ENCODE data around the gene BNIP5.

BNIP5 gene

DNA sequence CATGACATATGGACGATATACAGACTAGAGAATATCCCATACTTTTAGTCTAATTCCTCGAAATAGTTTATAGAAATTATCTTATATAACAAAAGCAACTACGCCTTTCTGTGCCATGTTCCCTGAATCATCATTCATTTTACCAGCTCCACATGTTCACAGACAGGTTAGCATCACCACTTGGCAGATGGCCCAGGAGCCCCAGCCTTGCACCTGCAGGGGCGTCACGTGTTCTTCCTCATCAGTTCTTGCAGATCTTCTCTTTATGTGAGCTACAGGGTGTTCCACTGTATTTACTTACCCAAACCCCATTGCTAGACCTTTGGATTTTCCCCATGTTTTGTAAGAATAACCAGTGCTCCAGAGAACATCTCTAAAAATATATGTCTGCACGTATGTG lies 12.6 kb upstream of the BNIP5 start:
- no peak for ATAC-seq
- no peak for TF ChIP-seq BACH2 (CRISPR knock-in tag; IDR thresholded peaks at IDR 0.05; ENCODE audit: borderline replicate concordance)
- TF ChIP-seq TOX (CRISPR knock-in tag; IDR thresholded peaks at IDR 0.05; ENCODE audit: borderline replicate concordance) = no peak
- no peak for TF ChIP-seq ZC3H10 (CRISPR knock-in tag; IDR thresholded peaks at IDR 0.05)

DNA sequence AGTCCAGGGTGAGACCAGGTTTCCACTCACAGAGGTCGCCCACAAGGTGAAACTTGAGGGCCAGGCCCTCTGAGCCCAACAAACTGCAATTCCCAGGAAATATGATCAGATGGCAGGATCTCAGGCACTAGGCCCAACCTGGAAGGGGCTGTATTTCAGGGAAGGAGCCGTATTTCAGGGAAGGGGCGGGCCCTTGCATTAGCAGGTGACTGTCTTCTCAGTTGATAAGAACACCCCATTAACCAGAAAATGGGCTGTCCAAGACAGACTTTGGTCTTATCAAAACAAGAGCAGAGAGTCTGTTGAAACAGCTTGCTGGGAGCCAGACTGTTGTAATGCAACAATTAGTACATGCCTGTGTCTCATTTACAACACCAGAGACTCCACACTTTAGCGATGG lies 10.9 kb upstream of the BNIP5 start:
- TF ChIP-seq TOX (CRISPR knock-in tag; IDR thresholded peaks at IDR 0.05; ENCODE audit: borderline replicate concordance) (no peak), ARNTL (CRISPR knock-in tag; IDR thresholded peaks at IDR 0.05; ENCODE audit: borderline replicate concordance, low read depth) (no peak), ISL1 (CRISPR knock-in tag; IDR thresholded peaks at IDR 0.05) (no peak), OSR1 (CRISPR knock-in tag; IDR thresholded peaks at IDR 0.05) (no peak), ZC3H10 (CRISPR knock-in tag; IDR thresholded peaks at IDR 0.05) (no peak), RARB (CRISPR knock-in tag; IDR thresholded peaks at IDR 0.05) (no peak), PPARA (CRISPR knock-in tag; IDR thresholded peaks at IDR 0.05; ENCODE audit: borderline replicate concordance) (no peak), ZNF8 (CRISPR knock-in tag; IDR thresholded peaks at IDR 0.05) (no peak), ZNF565 (CRISPR knock-in tag; conservative IDR thresholded peaks at IDR 0.05; ENCODE audit: low read depth) (no peak), TCF4 (CRISPR knock-in tag; IDR thresholded peaks at IDR 0.05; ENCODE audit: borderline replicate concordance) (no peak)
- TF ChIP-seq, protein P1, sequence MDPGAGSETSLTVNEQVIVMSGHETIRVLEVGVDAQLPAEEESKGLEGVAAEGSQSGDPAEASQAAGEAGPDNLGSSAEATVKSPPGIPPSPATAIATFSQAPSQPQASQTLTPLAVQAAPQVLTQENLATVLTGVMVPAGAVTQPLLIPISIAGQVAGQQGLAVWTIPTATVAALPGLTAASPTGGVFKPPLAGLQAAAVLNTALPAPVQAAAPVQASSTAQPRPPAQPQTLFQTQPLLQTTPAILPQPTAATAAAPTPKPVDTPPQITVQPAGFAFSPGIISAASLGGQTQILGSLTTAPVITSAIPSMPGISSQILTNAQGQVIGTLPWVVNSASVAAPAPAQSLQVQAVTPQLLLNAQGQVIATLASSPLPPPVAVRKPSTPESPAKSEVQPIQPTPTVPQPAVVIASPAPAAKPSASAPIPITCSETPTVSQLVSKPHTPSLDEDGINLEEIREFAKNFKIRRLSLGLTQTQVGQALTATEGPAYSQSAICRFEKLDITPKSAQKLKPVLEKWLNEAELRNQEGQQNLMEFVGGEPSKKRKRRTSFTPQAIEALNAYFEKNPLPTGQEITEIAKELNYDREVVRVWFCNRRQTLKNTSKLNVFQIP (CRISPR knock-in tag; IDR thresholded peaks at IDR 0.05; ENCODE audit: borderline replicate concordance, low read depth) = no peak
- TF ChIP-seq, protein P2, sequence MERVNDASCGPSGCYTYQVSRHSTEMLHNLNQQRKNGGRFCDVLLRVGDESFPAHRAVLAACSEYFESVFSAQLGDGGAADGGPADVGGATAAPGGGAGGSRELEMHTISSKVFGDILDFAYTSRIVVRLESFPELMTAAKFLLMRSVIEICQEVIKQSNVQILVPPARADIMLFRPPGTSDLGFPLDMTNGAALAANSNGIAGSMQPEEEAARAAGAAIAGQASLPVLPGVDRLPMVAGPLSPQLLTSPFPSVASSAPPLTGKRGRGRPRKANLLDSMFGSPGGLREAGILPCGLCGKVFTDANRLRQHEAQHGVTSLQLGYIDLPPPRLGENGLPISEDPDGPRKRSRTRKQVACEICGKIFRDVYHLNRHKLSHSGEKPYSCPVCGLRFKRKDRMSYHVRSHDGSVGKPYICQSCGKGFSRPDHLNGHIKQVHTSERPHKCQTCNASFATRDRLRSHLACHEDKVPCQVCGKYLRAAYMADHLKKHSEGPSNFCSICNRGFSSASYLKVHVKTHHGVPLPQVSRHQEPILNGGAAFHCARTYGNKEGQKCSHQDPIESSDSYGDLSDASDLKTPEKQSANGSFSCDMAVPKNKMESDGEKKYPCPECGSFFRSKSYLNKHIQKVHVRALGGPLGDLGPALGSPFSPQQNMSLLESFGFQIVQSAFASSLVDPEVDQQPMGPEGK (CRISPR knock-in tag; IDR thresholded peaks at IDR 0.05; ENCODE audit: borderline replicate concordance) = no peak
- TF ChIP-seq, protein P3, sequence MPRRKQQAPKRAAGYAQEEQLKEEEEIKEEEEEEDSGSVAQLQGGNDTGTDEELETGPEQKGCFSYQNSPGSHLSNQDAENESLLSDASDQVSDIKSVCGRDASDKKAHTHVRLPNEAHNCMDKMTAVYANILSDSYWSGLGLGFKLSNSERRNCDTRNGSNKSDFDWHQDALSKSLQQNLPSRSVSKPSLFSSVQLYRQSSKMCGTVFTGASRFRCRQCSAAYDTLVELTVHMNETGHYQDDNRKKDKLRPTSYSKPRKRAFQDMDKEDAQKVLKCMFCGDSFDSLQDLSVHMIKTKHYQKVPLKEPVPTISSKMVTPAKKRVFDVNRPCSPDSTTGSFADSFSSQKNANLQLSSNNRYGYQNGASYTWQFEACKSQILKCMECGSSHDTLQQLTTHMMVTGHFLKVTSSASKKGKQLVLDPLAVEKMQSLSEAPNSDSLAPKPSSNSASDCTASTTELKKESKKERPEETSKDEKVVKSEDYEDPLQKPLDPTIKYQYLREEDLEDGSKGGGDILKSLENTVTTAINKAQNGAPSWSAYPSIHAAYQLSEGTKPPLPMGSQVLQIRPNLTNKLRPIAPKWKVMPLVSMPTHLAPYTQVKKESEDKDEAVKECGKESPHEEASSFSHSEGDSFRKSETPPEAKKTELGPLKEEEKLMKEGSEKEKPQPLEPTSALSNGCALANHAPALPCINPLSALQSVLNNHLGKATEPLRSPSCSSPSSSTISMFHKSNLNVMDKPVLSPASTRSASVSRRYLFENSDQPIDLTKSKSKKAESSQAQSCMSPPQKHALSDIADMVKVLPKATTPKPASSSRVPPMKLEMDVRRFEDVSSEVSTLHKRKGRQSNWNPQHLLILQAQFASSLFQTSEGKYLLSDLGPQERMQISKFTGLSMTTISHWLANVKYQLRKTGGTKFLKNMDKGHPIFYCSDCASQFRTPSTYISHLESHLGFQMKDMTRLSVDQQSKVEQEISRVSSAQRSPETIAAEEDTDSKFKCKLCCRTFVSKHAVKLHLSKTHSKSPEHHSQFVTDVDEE (CRISPR knock-in tag; IDR thresholded peaks at IDR 0.05) = no peak
- TF ChIP-seq, protein P4, sequence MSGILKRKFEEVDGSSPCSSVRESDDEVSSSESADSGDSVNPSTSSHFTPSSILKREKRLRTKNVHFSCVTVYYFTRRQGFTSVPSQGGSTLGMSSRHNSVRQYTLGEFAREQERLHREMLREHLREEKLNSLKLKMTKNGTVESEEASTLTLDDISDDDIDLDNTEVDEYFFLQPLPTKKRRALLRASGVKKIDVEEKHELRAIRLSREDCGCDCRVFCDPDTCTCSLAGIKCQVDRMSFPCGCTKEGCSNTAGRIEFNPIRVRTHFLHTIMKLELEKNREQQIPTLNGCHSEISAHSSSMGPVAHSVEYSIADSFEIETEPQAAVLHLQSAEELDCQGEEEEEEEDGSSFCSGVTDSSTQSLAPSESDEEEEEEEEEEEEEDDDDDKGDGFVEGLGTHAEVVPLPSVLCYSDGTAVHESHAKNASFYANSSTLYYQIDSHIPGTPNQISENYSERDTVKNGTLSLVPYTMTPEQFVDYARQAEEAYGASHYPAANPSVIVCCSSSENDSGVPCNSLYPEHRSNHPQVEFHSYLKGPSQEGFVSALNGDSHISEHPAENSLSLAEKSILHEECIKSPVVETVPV (CRISPR knock-in tag; IDR thresholded peaks at IDR 0.05) = no peak
- no peak for ATAC-seq

DNA sequence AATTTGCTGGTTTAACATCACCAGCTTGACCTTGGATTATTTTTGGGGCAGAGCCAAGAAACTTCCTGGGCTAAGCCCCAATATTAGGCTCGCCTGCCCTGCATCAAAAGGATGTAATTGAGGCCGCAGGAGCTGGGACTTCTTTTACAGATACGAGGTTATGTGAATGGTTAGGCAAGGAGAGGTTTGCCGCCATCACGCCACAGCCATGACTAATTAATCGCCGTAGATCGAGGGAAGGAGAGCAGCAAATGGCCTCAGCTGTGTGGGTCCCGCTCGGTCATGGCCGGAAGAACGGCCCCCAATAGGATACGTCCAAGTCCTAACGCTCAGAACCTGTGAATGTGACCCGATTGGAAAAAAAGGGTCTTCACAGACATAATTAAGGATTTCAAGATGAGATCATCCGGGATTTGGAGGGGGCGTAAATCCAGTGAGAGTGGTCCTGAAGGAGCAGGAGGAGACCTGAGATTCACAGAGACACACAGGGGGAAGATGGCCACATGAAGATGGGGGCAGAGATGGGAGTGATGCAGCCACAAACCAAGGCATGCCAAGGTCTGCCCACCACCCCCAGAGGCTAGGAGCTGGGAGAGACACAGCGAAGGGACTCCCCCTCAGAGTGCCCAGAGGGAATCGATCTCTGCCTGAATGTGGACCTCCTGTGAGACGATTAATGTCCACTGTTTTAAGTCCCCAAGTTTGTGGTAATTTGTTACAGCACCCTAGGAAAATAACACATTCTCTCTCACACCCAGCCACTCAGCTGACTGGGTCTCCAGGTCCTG lies 10.0 kb upstream of the BNIP5 start:
- no peak for ATAC-seq
- TF ChIP-seq, protein P3 (CRISPR knock-in tag; IDR thresholded peaks at IDR 0.05) = no peak
- TF ChIP-seq ARNTL (CRISPR knock-in tag; IDR thresholded peaks at IDR 0.05; ENCODE audit: borderline replicate concordance, low read depth) = no peak
- no peak for TF ChIP-seq SNAI2 (CRISPR knock-in tag; IDR thresholded peaks at IDR 0.05)
- TF ChIP-seq, protein P4 (CRISPR knock-in tag; IDR thresholded peaks at IDR 0.05) = no peak
- no peak for TF ChIP-seq RARB (CRISPR knock-in tag; IDR thresholded peaks at IDR 0.05)
- TF ChIP-seq CSDC2 (CRISPR knock-in tag; IDR thresholded peaks at IDR 0.05) = no peak
- TF ChIP-seq TOX (CRISPR knock-in tag; IDR thresholded peaks at IDR 0.05; ENCODE audit: borderline replicate concordance) = no peak
- TF ChIP-seq, protein P2 (CRISPR knock-in tag; IDR thresholded peaks at IDR 0.05; ENCODE audit: borderline replicate concordance) = no peak
- no peak for TF ChIP-seq ZFP3 (CRISPR knock-in tag; IDR thresholded peaks at IDR 0.05)
- TF ChIP-seq ZNF8 (CRISPR knock-in tag; IDR thresholded peaks at IDR 0.05) = no peak
- no peak for TF ChIP-seq ISL1 (CRISPR knock-in tag; IDR thresholded peaks at IDR 0.05)
- no peak for TF ChIP-seq OSR1 (CRISPR knock-in tag; IDR thresholded peaks at IDR 0.05)
- no peak for TF ChIP-seq GLIS3 (CRISPR knock-in tag; IDR thresholded peaks at IDR 0.05)
- no peak for TF ChIP-seq PPARA (CRISPR knock-in tag; IDR thresholded peaks at IDR 0.05; ENCODE audit: borderline replicate concordance)
- TF ChIP-seq ZNF70 (CRISPR knock-in tag; IDR thresholded peaks at IDR 0.05) = no peak
- TF ChIP-seq ZFP30 (CRISPR knock-in tag; IDR thresholded peaks at IDR 0.05) = no peak
- TF ChIP-seq TCF4 (CRISPR knock-in tag; IDR thresholded peaks at IDR 0.05; ENCODE audit: borderline replicate concordance) = no peak
- TF ChIP-seq ZNF565 (CRISPR knock-in tag; conservative IDR thresholded peaks at IDR 0.05; ENCODE audit: low read depth) = no peak
